Sigmoid colon (tissue), 7 donors: ENCODE results near the gene C7. TPM values are rescaled to one million over a fixed set of nuclear protein-coding genes. Genes with fewer than 3 reads are reported as not detected.

Source experiments
- DNase-seq: peaks from one replicate; pipeline ENCODE4 v3.0.0-alpha.2; 2019
- H3K27ac ChIP-seq, 4 donors: fragments of 200-600 bp; sonication (generic); one replicate each; pipeline ENCODE4 v1.5.1; 2016 to 2019; ENCODE audit warnings: mild to moderate bottlenecking in 1 of 4
- H3K27me3 ChIP-seq, 3 donors: fragments of 200-600 bp; sonication (generic); one replicate each; pipeline ENCODE4 v1.5.1; 2019; ENCODE audit warnings: mild to moderate bottlenecking in 1 of 3
- H3K36me3 ChIP-seq, 4 donors: fragments of 200-600 bp; sonication (generic); one replicate each; pipeline ENCODE4 v1.5.1; 2016 to 2019
- H3K4me1 ChIP-seq, 4 donors: fragments of 200-600 bp; sonication (generic); one replicate each; pipeline ENCODE4 v1.5.1; 2017 to 2019
- H3K4me3 ChIP-seq, 4 donors: fragments of 200-600 bp; sonication (generic); one replicate each; pipeline ENCODE4 v1.5.1; 2017 to 2019; ENCODE audit warnings: mild to moderate bottlenecking in 2 of 4, moderate library complexity in 1 of 4
- H3K9me3 ChIP-seq, 4 donors: fragments of 200-600 bp in 3 of 4; sonication (generic) in 3 of 4; one replicate each; pipeline versions ENCODE4 v1.5.1 to v1.6.1; 2013 to 2019
- EP300 ChIP-seq, 4 donors: sonication (generic); formaldehyde crosslinking; IDR thresholded peaks; one replicate each; pipeline ENCODE4 v1.6.1; 2017; ENCODE audit warnings: antibody characterized with exemption in 4 of 4
- POLR2A ChIP-seq, 2 donors: fragments of 450-650 bp; IDR thresholded peaks; one replicate each; pipeline ENCODE4 v1.6.1; 2016; ENCODE audit warnings: antibody characterized with exemption in 2 of 2, mild to moderate bottlenecking in 2 of 2, moderate library complexity in 2 of 2
- POLR2AphosphoS5 ChIP-seq, 4 donors: sonication (generic); formaldehyde crosslinking; IDR thresholded peaks; one replicate each; pipeline ENCODE4 v1.6.1; 2017; ENCODE audit warnings: antibody characterized with exemption in 4 of 4
- WGBS, 2 donors: extraction: QIAGEN DNeasy Blood & Tissue Kit; methylation state at CpG; one replicate each; pipeline ENCODE4 v1.1.7; 2013; 5-methylcytosine and 5-hydroxymethylcytosine counted together
- intact Hi-C: fragments of 100-400 bp; cut with DNase I; formaldehyde crosslinking; loops from one replicate; pipeline ENCODE4 v1.15.1; 2023
- polyA plus RNA-seq, 3 donors: library from polyadenylated mRNA; stranded (reverse); fragments of 200-250 nt; gene quantifications; one replicate each; pipeline ENCODE4 v1.2.3, GENCODE V29; 2013
- total RNA-seq, 4 donors: library from RNA; depleted of rRNA; stranded (reverse); fragments of >200 nt; gene quantifications; one replicate each; pipeline ENCODE4 v1.1.0, GENCODE V29; 2016
- TF ChIP-seq, protein P1 (sequence below), 4 experiments: fragments of 450-650 bp in 3 of 4; fragments of 200-600 bp in 1 of 4; IDR thresholded peaks; one replicate each; pipeline ENCODE4 v1.5.1; 2016 to 2019; ENCODE audit warnings: antibody characterized with exemption in 4 of 4, mild to moderate bottlenecking in 3 of 4, moderate library complexity in 2 of 4
- donor health status: healthy with polysubstance abuse.
- donor health status: Bipolar disorder and iron deficiency.
- donor health status: healthy.

The C7 gene
- total and polyA plus RNA-seq, 7 donors, result 6.2 to 799 (median 267) TPM

GRCh38 chr5:40937075-40937474, 27.8 kb downstream of the C7 start:
- H3K36me3 ChIP-seq, result peaks cover 0 to 13% (median 0%) of the 10 kb centered on the region in 4 donors
- no peaks in the 10 kb centered on the region for H3K27me3 ChIP-seq
- no peaks in the 10 kb centered on the region for H3K4me1 ChIP-seq
- TF ChIP-seq EP300 (IDR thresholded peaks at IDR 0.05), result no peak
- TF ChIP-seq, protein P1, sequence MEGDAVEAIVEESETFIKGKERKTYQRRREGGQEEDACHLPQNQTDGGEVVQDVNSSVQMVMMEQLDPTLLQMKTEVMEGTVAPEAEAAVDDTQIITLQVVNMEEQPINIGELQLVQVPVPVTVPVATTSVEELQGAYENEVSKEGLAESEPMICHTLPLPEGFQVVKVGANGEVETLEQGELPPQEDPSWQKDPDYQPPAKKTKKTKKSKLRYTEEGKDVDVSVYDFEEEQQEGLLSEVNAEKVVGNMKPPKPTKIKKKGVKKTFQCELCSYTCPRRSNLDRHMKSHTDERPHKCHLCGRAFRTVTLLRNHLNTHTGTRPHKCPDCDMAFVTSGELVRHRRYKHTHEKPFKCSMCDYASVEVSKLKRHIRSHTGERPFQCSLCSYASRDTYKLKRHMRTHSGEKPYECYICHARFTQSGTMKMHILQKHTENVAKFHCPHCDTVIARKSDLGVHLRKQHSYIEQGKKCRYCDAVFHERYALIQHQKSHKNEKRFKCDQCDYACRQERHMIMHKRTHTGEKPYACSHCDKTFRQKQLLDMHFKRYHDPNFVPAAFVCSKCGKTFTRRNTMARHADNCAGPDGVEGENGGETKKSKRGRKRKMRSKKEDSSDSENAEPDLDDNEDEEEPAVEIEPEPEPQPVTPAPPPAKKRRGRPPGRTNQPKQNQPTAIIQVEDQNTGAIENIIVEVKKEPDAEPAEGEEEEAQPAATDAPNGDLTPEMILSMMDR (IDR thresholded peaks at IDR 0.05), result no peak
- no peak for TF ChIP-seq POLR2A (IDR thresholded peaks at IDR 0.05)
- TF ChIP-seq POLR2AphosphoS5 (IDR thresholded peaks at IDR 0.05), result no peak
- H3K9me3 ChIP-seq, result peaks cover 0 to 2% (median 0%) of the 10 kb centered on the region in 4 donors
- H3K27ac ChIP-seq, result no peak overlapping the region
- no peak for DNase-seq
- WGBS, 2 donors, result 78 to 89% methylated on average over 1 of the region's 1 CpG
- intact Hi-C loops, result no loop called here
- H3K4me3 ChIP-seq, result no peak overlapping the region

GRCh38 chr5:40939753-40940152, 30.5 kb downstream of the C7 start:
- Histone ChIP-seq H3K4me3 (no peak overlapping the region), H3K4me1 (no peaks in the 10 kb centered on the region), H3K27ac (no peak overlapping the region), H3K27me3 (no peaks in the 10 kb centered on the region), H3K36me3 (peaks cover 0 to 13% (median 0%) of the 10 kb centered on the region in 4 donors), H3K9me3 (peaks cover 0 to 2% (median 0%) of the 10 kb centered on the region in 4 donors)
- intact Hi-C loops, result no loop called here
- TF ChIP-seq POLR2A (IDR thresholded peaks at IDR 0.05), result no peak
- TF ChIP-seq, protein P1 (IDR thresholded peaks at IDR 0.05), result no peak
- no peak for TF ChIP-seq POLR2AphosphoS5 (IDR thresholded peaks at IDR 0.05)
- no peak for TF ChIP-seq EP300 (IDR thresholded peaks at IDR 0.05)
- DNase-seq, result no peak
- 78 to 91% methylated on average over 6 of the region's 6 CpGs for WGBS, 2 donors

DNA sequence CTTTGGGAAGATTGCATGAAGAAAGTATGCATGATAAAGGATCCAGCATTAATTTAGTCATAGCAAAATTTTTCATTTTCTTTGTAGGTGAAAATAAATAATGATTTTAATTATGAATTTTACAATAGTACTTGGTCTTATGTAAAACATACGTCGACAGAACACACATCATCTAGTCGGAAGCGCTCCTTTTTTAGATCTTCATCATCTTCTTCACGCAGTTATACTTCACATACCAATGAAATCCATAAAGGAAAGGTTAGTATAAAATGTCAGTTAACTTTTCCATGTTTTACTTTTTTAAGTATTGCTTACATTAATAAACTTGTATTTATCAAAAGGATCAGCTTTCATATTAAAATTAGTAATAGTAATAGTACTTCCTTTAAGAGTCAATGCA, 35.8 kb downstream of the C7 start:
- Histone ChIP-seq H3K9me3 (no peaks in the 10 kb centered on the region), H3K4me1 (no peaks in the 10 kb centered on the region), H3K4me3 (no peak overlapping the region), H3K27ac (no peak overlapping the region), H3K36me3 (peaks cover 0 to 3% (median 0%) of the 10 kb centered on the region in 4 donors), H3K27me3 (no peaks in the 10 kb centered on the region)
- 96% methylated on average over 5 of the region's 5 CpGs for WGBS, 2 donors
- intact Hi-C loops, result no loop called here
- TF ChIP-seq EP300 (IDR thresholded peaks at IDR 0.05), result no peak
- no peak for TF ChIP-seq POLR2AphosphoS5 (IDR thresholded peaks at IDR 0.05)
- no peak for DNase-seq

GRCh38 chr5:40955313-40955712, 46.0 kb downstream of the C7 start:
- WGBS, 2 donors, result 62 to 74% methylated on average over 5 of the region's 5 CpGs
- Histone ChIP-seq H3K36me3 (peaks cover 0 to 13% (median 0%) of the 10 kb centered on the region in 4 donors), H3K9me3 (no peaks in the 10 kb centered on the region), H3K4me1 (no peaks in the 10 kb centered on the region), H3K4me3 (no peak overlapping the region), H3K27me3 (no peaks in the 10 kb centered on the region), H3K27ac (no peak overlapping the region)
- TF ChIP-seq, protein P1 (IDR thresholded peaks at IDR 0.05), result no peak
- no peak for TF ChIP-seq EP300 (IDR thresholded peaks at IDR 0.05)
- TF ChIP-seq POLR2AphosphoS5 (IDR thresholded peaks at IDR 0.05), result no peak
- no peak for TF ChIP-seq POLR2A (IDR thresholded peaks at IDR 0.05)
- DNase-seq, result no peak
- intact Hi-C loops, result no loop called here

DNA sequence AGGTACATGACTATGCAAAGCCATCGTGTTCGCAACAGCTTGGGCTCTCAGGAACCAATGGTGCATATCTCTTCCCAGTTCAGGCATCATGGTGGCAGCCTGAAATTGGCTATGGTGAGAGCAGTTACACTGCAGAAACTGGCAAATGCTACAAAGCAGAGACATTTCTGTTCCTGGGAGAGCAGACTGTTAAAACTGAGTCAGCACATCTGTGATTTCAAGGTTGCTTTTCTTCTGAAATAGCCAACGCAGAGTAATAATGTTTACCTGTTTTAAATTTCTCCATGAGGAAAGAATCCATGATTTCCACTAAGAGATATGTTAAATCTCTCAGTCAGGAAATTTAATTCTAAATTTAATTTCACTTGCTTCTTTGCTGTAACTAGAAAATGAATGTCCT, 47.8 kb downstream of the C7 start:
- 92 to 93% methylated on average over 3 of the region's 3 CpGs for WGBS, 2 donors
- H3K4me1 ChIP-seq, result no peaks in the 10 kb centered on the region
- DNase-seq, result no peak
- no peak overlapping the region for H3K4me3 ChIP-seq
- H3K27ac ChIP-seq, result no peak overlapping the region
- no peaks in the 10 kb centered on the region for H3K27me3 ChIP-seq
- H3K9me3 ChIP-seq, result no peaks in the 10 kb centered on the region
- intact Hi-C loops, result no loop called here
- TF ChIP-seq POLR2A (IDR thresholded peaks at IDR 0.05), result no peak
- TF ChIP-seq POLR2AphosphoS5 (IDR thresholded peaks at IDR 0.05), result no peak
- no peak for TF ChIP-seq EP300 (IDR thresholded peaks at IDR 0.05)
- peaks cover 0 to 13% (median 0%) of the 10 kb centered on the region in 4 donors for H3K36me3 ChIP-seq

DNA sequence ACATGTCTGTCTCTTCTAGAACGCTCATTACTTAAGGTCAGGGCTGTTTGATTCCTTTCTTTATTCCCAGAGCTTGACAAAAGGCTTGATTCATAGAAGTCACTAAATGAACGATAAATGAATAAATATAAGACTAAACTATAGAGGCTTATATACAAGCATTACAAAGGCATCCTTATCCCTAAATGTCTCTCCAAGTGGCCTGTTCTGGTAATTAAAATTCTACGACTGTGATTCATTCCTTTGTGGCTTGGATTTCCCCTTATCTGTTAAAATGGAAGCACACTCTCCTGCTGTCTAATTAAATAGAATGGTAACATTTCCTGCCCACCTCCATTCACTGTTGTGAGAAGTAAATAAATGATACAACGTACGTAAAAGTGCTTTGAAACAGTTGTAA, 49.5 kb downstream of the C7 start:
- TF ChIP-seq, protein P1 (IDR thresholded peaks at IDR 0.05), result no peak
- TF ChIP-seq POLR2AphosphoS5 (IDR thresholded peaks at IDR 0.05) (no peak), EP300 (IDR thresholded peaks at IDR 0.05) (no peak), POLR2A (IDR thresholded peaks at IDR 0.05) (no peak)
- Histone ChIP-seq H3K27me3 (no peaks in the 10 kb centered on the region), H3K36me3 (peaks cover 0 to 13% (median 0%) of the 10 kb centered on the region in 4 donors), H3K27ac (no peak overlapping the region), H3K4me1 (no peaks in the 10 kb centered on the region), H3K4me3 (no peak overlapping the region), H3K9me3 (no peaks in the 10 kb centered on the region)
- no peak for DNase-seq
- intact Hi-C loops, result no loop called here
- WGBS, 2 donors, result 84 to 91% methylated on average over 5 of the region's 5 CpGs
